HCT116 (cell line): Measurements from ENCODE around the gene TNIK. TPM values are rescaled to one million over a fixed set of nuclear protein-coding genes. Genes with fewer than 3 reads are reported as not detected.

Experiments used
- ATAC-seq: fragments of 200-7000 bp; cut with Tn5 transposase; 2 replicates; pipeline ENCODE4 v1.9.1; 2020; ENCODE audit warnings: mild to moderate bottlenecking, moderate library complexity
- BruUV-seq: library from RNA; stranded (reverse); fragments of 400-500 nt; replicated peaks from 2 replicates; lab custom pipeline; 2021; lab: Mats Ljungman, UMichigan
- CTCF ChIA-PET: fragments of 300-600 bp; sonication (Branson Sonifier 250); formaldehyde crosslinking; loops from one replicate; lab custom pipeline; 2021; ENCODE audit warnings: antibody characterized with exemption; lab: Charles Lee
- POLR2A ChIA-PET: fragments of 300-600, 350-600 bp; sonication (Branson Sonifier 250); formaldehyde crosslinking; loops from one replicate; lab custom pipeline; 2021; ENCODE audit warnings: antibody characterized with exemption; lab: Charles Lee
- RAD21 ChIA-PET, 2 experiments: fragments of 300-600 bp; sonication (Branson Sonifier 250); formaldehyde crosslinking; loops; one replicate each; lab custom pipeline; 2023; ENCODE audit warnings: low total read pairs in 2 of 2; ENCODE audit not compliant: uncharacterized antibody in 2 of 2, unreplicated experiment in 2 of 2, low non-redundant PET in 1 of 2; lab: Charles Lee
- DNase-seq: peaks from one replicate; pipeline ENCODE4 v3.0.0-alpha.2; 2010; ENCODE audit warnings: low read depth, low spot score
- H2AFZ ChIP-seq: fragments of 200-600 bp; shearing (Covaris generic), sonication (generic); 2 replicates; pipeline ENCODE4 v1.6.1; 2017; ENCODE audit warnings: low read depth, mixed run types, mixed read lengths, antibody characterized with exemption, low read length; ENCODE audit not compliant: poor library complexity, severe bottlenecking
- H3K27ac ChIP-seq: 2 replicates; pipeline ENCODE4 v1.5.1; 2012; ENCODE audit warnings: low read depth, low read length
- H3K27me3 ChIP-seq: fragments of 200-600 bp; sonication (generic); 2 replicates; pipeline ENCODE4 v1.6.1; 2016; ENCODE audit warnings: mixed run types, low read length, mixed read lengths; ENCODE audit not compliant: insufficient read depth
- H3K36me3 ChIP-seq, 2 experiments: fragments of 200-500 bp in 1 of 2; fragments of 200-600 bp in 1 of 2; sonication (Bioruptor generic) in 1 of 2; sonication (generic) in 1 of 2; 2 replicates each; pipeline versions ENCODE4 v1.5.1 to v1.6.1; 2014 to 2016; ENCODE audit warnings: low read length in 2 of 2, inconsistent platforms in 1 of 2, mixed read lengths in 1 of 2, mixed run types in 1 of 2; ENCODE audit not compliant: insufficient read depth in 2 of 2, control insufficient read depth in 1 of 2
- H3K4me1 ChIP-seq, 2 experiments: fragments of 200-600 bp in 1 of 2; sonication (generic) in 1 of 2; 2 replicates each; pipeline versions ENCODE4 v1.5.1 to v1.6.1; 2012 to 2017; ENCODE audit warnings: low read length in 2 of 2, inconsistent platforms in 1 of 2, mild to moderate bottlenecking in 1 of 2, mixed read lengths in 1 of 2, mixed run types in 1 of 2, moderate library complexity in 1 of 2; ENCODE audit not compliant: insufficient read depth in 2 of 2, control insufficient read depth in 1 of 2
- H3K4me2 ChIP-seq: fragments of 200-600 bp; sonication (generic); 2 replicates; pipeline ENCODE4 v1.6.1; 2017; ENCODE audit warnings: mixed run types, low read length, mixed read lengths
- H3K4me3 ChIP-seq, 2 experiments: fragments of 200-600 bp in 1 of 2; sonication (generic) in 1 of 2; replicated peaks in 1 of 2; 2 replicates each; pipeline ENCODE4 v1.5.1; 2011 to 2016; ENCODE audit warnings: low read length in 2 of 2, control low read depth in 1 of 2, low read depth in 1 of 2, mild to moderate bottlenecking in 1 of 2, mixed read lengths in 1 of 2, mixed run types in 1 of 2
- H3K79me2 ChIP-seq: fragments of 200-600 bp; sonication (generic); 2 replicates; pipeline ENCODE4 v1.6.1; 2017; ENCODE audit warnings: mild to moderate bottlenecking, mixed run types, low read length, moderate library complexity, mixed read lengths; ENCODE audit not compliant: insufficient read depth
- H3K9ac ChIP-seq: fragments of 200-600 bp; sonication (generic); 2 replicates; pipeline ENCODE4 v1.6.1; 2016; ENCODE audit warnings: low read length, mixed read lengths
- H3K9me2 ChIP-seq: fragments of 200-600 bp; sonication (generic), shearing (Covaris generic); 2 replicates; pipeline ENCODE4 v1.6.1; 2017; ENCODE audit warnings: mixed run types, mild to moderate bottlenecking, moderate library complexity; ENCODE audit not compliant: insufficient read depth
- H3K9me3 ChIP-seq, 2 experiments: fragments of 200-500 bp in 1 of 2; fragments of 200-600 bp in 1 of 2; sonication (Bioruptor generic) in 1 of 2; sonication (generic) in 1 of 2; 2 replicates each; pipeline ENCODE4 v1.6.1; 2014 to 2017; ENCODE audit warnings: low read length in 2 of 2, mixed read lengths in 2 of 2, inconsistent platforms in 1 of 2, low read depth in 1 of 2, mild to moderate bottlenecking in 1 of 2, mixed run types in 1 of 2, moderate library complexity in 1 of 2; ENCODE audit not compliant: control insufficient read depth in 1 of 2, insufficient read depth in 1 of 2
- H4K20me1 ChIP-seq: fragments of 200-600 bp; sonication (generic), shearing (Covaris generic); 2 replicates; pipeline ENCODE4 v1.6.1; 2017; ENCODE audit warnings: mixed run types, mild to moderate bottlenecking, moderate library complexity; ENCODE audit not compliant: insufficient read depth
- EGR1 ChIP-seq: IDR thresholded peaks from 2 replicates; pipeline ENCODE4 v1.6.1; 2012; ENCODE audit warnings: low read depth
- EZH2 ChIP-seq: fragments of 200-600 bp; sonication (generic); IDR thresholded peaks from 2 replicates; pipeline ENCODE4 v1.6.1; 2017; ENCODE audit warnings: antibody characterized with exemption, mixed run types
- RAD21 ChIP-seq: IDR thresholded peaks from 2 replicates; pipeline ENCODE4 v1.6.1; 2012; ENCODE audit warnings: low read depth, mild to moderate bottlenecking
- intact Hi-C: fragments of 100-400 bp; cut with micrococcal nuclease; formaldehyde crosslinking; loops from 2 replicates; pipeline ENCODE4 v1.10.0; 2022
- total RNA-seq: library from RNA; stranded (reverse); gene quantifications from one replicate; pipeline ENCODE4 v1.2.1, GENCODE V29; 2021; ENCODE audit not compliant: unreplicated experiment
- TF ChIP-seq, protein P1 (sequence below), 3 experiments: fragments of 200-600 bp in 1 of 3; sonication (generic) in 1 of 3; IDR thresholded peaks in 2 of 3; conservative IDR thresholded peaks in 1 of 3; 2 replicates each; pipeline ENCODE4 v1.5.1; 2012 to 2017; ENCODE audit warnings: low read depth in 2 of 3, low read length in 2 of 3, antibody characterized with exemption in 1 of 3, borderline replicate concordance in 1 of 3, control low read depth in 1 of 3, mild to moderate bottlenecking in 1 of 3, mixed read lengths in 1 of 3, mixed run types in 1 of 3, moderate library complexity in 1 of 3; ENCODE audit not compliant: insufficient read depth in 1 of 3

Gene TNIK
- total RNA-seq, 1 experiment from 2014 or later, result 24.1 TPM

DNA sequence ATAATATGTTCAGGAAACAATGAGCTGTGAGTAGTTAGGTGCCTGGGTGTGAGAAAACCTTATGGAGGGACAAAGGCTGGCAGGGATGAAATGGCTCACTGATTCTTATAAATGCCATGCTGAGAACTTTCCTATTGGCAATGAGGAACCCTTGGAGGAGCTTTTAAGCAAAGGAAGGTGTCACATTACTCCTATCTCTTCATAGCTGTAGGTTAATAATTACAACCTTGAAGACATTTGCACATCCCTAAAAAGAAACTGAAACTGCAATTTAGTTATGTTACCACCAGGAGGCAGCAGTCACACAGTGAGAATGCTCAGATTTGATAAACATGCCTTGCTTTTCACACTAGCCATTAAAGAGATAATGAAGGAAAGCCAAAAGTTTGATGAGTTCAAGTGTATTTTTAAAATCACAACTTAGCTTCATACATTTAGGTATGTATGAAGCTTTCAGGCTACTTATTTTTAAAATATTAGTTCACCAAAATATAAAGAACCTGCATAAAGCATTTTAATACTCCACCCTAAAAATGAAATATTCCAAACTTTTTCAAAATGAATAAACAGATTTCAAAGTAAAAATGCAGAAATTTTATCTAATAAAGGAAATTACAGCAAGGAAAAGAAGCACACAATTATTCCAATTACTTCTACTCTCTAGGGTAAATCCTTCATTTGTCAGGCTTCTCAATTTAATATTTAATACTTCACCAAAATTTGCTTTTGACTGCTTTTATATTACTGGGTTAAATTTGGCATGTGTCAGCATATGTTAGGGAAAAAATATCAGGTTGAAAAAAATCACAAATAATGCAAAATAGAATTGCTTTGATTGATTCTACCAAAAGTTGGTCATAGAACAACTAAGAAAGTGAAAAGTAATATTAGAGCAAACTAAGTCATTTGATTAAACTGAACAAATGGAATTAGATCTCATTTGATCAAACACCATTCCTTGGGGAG is 296.8 kb downstream of the TNIK start:
- no TSS peak for BruUV-seq

More for the DNA sequence above, 296.8 kb downstream of the TNIK start:
- ATAC-seq (0 out of 2 replicates have a peak, but pooled peaks have one; percentile 32), DNase-seq (no peak)
- no peak overlapping the region for H3K4me3 ChIP-seq
- ChIA-PET POLR2A (no interaction called here), CTCF (interaction anchor here (0.6 to 1.1 kb wide), 2 partner anchors 20 to 202 kb away, joined by 3 to 4 read pairs; no protein-coding TSS in a partner anchor)
- no peak overlapping the region for H3K9ac ChIP-seq
- H3K9me3 ChIP-seq, result peaks cover 0 to 5% of the 10 kb centered on the region in 2 experiments; a peak in 1 of 4 replicates
- peaks cover 0 to 10% of the 10 kb centered on the region in 2 experiments; a peak in 1 of 4 replicates for H3K4me1 ChIP-seq
- H4K20me1 ChIP-seq, result no peaks in the 10 kb centered on the region
- TF ChIP-seq RAD21, result peak; percentile 72
- TF ChIP-seq EZH2, result no peak
- TF ChIP-seq, protein P1, sequence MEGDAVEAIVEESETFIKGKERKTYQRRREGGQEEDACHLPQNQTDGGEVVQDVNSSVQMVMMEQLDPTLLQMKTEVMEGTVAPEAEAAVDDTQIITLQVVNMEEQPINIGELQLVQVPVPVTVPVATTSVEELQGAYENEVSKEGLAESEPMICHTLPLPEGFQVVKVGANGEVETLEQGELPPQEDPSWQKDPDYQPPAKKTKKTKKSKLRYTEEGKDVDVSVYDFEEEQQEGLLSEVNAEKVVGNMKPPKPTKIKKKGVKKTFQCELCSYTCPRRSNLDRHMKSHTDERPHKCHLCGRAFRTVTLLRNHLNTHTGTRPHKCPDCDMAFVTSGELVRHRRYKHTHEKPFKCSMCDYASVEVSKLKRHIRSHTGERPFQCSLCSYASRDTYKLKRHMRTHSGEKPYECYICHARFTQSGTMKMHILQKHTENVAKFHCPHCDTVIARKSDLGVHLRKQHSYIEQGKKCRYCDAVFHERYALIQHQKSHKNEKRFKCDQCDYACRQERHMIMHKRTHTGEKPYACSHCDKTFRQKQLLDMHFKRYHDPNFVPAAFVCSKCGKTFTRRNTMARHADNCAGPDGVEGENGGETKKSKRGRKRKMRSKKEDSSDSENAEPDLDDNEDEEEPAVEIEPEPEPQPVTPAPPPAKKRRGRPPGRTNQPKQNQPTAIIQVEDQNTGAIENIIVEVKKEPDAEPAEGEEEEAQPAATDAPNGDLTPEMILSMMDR (IDR thresholded peaks at IDR 0.05 in 2 of 3, conservative IDR thresholded peaks at IDR 0.05 in 1 of 3; ENCODE audit: borderline replicate concordance in 1 of 3, insufficient read depth in 1 of 3, low read depth in 2 of 3, low read length in 2 of 3), result peak; percentile 49 to 82 (median 51); a peak in 5 of 6 replicates
- TF ChIP-seq EGR1, result no peak
- TF ChIP-seq, all 23 proteins: peak for 2
- intact Hi-C loops, result loop anchor here (10.0 kb wide), 1 partner anchor 109 kb away; no protein-coding TSS in a partner anchor
- Histone ChIP-seq H3K27ac (no peak overlapping the region), H3K4me2 (no peak overlapping the region), H2AFZ (no peak overlapping the region), H3K79me2 (no peaks in the 10 kb centered on the region), H3K27me3 (no peaks in the 10 kb centered on the region), H3K9me2 (no peaks in the 10 kb centered on the region), H3K36me3 (no peaks in the 10 kb centered on the region)
- RAD21 ChIA-PET, result interaction anchor here in 1 of 2 experiments (0.8 kb wide), 1 partner anchor 9 kb away, joined by 3 read pairs; no protein-coding TSS in a partner anchor
